H1 (cell line): Measurements from ENCODE around the gene KIF3B. TPM values are rescaled to one million over a fixed set of nuclear protein-coding genes. Genes with fewer than 3 reads are reported as not detected.
"Not testable (repeated sequence)": the region's sequence is repeated elsewhere in the genome, so short reads cannot be mapped to it uniquely, and the experiment has no call there.

Source experiments
- CTCF ChIA-PET: fragments of 300-600 bp; sonication (Branson Sonifier 250); formaldehyde crosslinking; loops from one replicate; lab custom pipeline; 2021; ENCODE audit not compliant: partially characterized antibody; lab: Charles Lee
- POLR2A ChIA-PET: fragments of 300-600 bp; sonication (Branson Sonifier 250); formaldehyde crosslinking; loops from one replicate; lab custom pipeline; 2021; ENCODE audit warnings: inconsistent platforms; ENCODE audit not compliant: partially characterized antibody; lab: Charles Lee
- DNase-seq, 2 experiments: peaks; one replicate each; pipeline versions ENCODE4 v3.0.0 to v3.0.0-alpha.2; 2010 to 2022; ENCODE audit warnings: low spot score in 2 of 2, low read depth in 1 of 2, mixed read lengths in 1 of 2
- FAIRE-seq: peaks from 2 replicates; lab custom pipeline; 2011; peaks lifted over from hg19 to GRCh38; lab: Jason Lieb, UNC
- H2AFZ ChIP-seq: 2 replicates; pipeline ENCODE4 v1.8.1; 2012; ENCODE audit warnings: low read length, inconsistent platforms
- H2AK5ac ChIP-seq: 2 replicates; pipeline ENCODE4 v1.6.1; 2013; ENCODE audit warnings: low read depth, low read length
- H2BK120ac ChIP-seq: replicated peaks from 2 replicates; pipeline ENCODE3; 2013; ENCODE audit warnings: low read depth, low read length, inconsistent platforms
- H2BK12ac ChIP-seq: 2 replicates; pipeline ENCODE4 v1.6.1; 2013; ENCODE audit warnings: low read depth, low read length
- H2BK15ac ChIP-seq: 2 replicates; pipeline ENCODE4 v1.6.1; 2013; ENCODE audit warnings: low read length
- H2BK20ac ChIP-seq: 2 replicates; pipeline ENCODE4 v1.6.1; 2013; ENCODE audit warnings: low read length
- H2BK5ac ChIP-seq: 2 replicates; pipeline ENCODE4 v1.6.1; 2013; ENCODE audit warnings: low read depth, low read length
- H3K14ac ChIP-seq: 2 replicates; pipeline ENCODE4 v1.6.1; 2013; ENCODE audit warnings: inconsistent platforms; ENCODE audit not compliant: insufficient read length
- H3K18ac ChIP-seq: 2 replicates; pipeline ENCODE4 v1.6.1; 2013; ENCODE audit warnings: low read length; ENCODE audit errors: extremely low read depth
- H3K23ac ChIP-seq: 2 replicates; pipeline ENCODE4 v1.6.1; 2013; ENCODE audit warnings: inconsistent platforms; ENCODE audit not compliant: insufficient read length
- H3K23me2 ChIP-seq: 2 replicates; pipeline ENCODE4 v1.6.1; 2013; ENCODE audit warnings: low read depth, low read length
- H3K27ac ChIP-seq: 2 replicates; pipeline ENCODE4 v1.6.1; 2011; ENCODE audit warnings: low read depth, low read length, inconsistent platforms
- H3K27me3 ChIP-seq, 4 experiments: replicated peaks in 1 of 4; 1 replicate in 1 of 4; 2 replicates in 3 of 4; pipeline versions ENCODE4 v1.6.1 to v1.8.1; 2011 to 2013; ENCODE audit warnings: low read length in 3 of 4, mild to moderate bottlenecking in 3 of 4, inconsistent platforms in 2 of 4, mixed read lengths in 2 of 4, moderate library complexity in 1 of 4; ENCODE audit not compliant: control insufficient read depth in 3 of 4, insufficient read depth in 3 of 4; ENCODE audit errors: extremely low read depth in 1 of 4
- H3K36me3 ChIP-seq, 4 experiments: 2 replicates each; pipeline versions ENCODE4 v1.6.1 to v1.8.1; 2011 to 2013; ENCODE audit warnings: mild to moderate bottlenecking in 4 of 4, low read length in 3 of 4, moderate library complexity in 2 of 4, control low read depth in 1 of 4, inconsistent platforms in 1 of 4; ENCODE audit not compliant: insufficient read depth in 4 of 4, control insufficient read depth in 2 of 4
- H3K4ac ChIP-seq: replicated peaks from 2 replicates; pipeline ENCODE3; 2013; ENCODE audit warnings: low read length, low read depth, mixed read lengths, inconsistent platforms; ENCODE audit not compliant: insufficient read length
- H3K4me1 ChIP-seq, 4 experiments: replicated peaks in 1 of 4; 1 replicate in 1 of 4; 2 replicates in 3 of 4; pipeline versions ENCODE4 v1.6.1 to v1.8.1; 2011 to 2013; ENCODE audit warnings: low read length in 3 of 4, inconsistent platforms in 2 of 4, mixed read lengths in 1 of 4; ENCODE audit not compliant: insufficient read depth in 4 of 4, control insufficient read depth in 3 of 4
- H3K4me2 ChIP-seq, 2 experiments: 2 replicates each; pipeline versions ENCODE4 v1.6.1 to v1.8.1; 2011 to 2013; ENCODE audit warnings: low read depth in 2 of 2, low read length in 2 of 2, control low read depth in 1 of 2, inconsistent platforms in 1 of 2, mild to moderate bottlenecking in 1 of 2; ENCODE audit not compliant: insufficient read depth in 1 of 2
- H3K4me3 ChIP-seq, 4 experiments: fragments of 200-600, 300-600 bp in 1 of 4; sonication (generic), shearing (Covaris generic), sonication (Bioruptor Twin) in 1 of 4; 2 replicates each; pipeline versions ENCODE4 v1.5.1 to v1.8.1; 2011 to 2016; ENCODE audit warnings: low read length in 4 of 4, low read depth in 3 of 4, control low read depth in 2 of 4, inconsistent platforms in 2 of 4, mild to moderate bottlenecking in 2 of 4, mixed read lengths in 1 of 4, moderate library complexity in 1 of 4; ENCODE audit not compliant: insufficient read depth in 2 of 4; ENCODE audit errors: extremely low read depth in 1 of 4
- H3K56ac ChIP-seq: replicated peaks from 2 replicates; pipeline ENCODE3; 2013; ENCODE audit warnings: low read depth, mild to moderate bottlenecking, mixed read lengths, low read length, inconsistent platforms; ENCODE audit not compliant: insufficient read length
- H3K79me1 ChIP-seq: 2 replicates; pipeline ENCODE4 v1.6.1; 2013; ENCODE audit warnings: low read depth, low read length, control low read depth
- H3K79me2 ChIP-seq, 2 experiments: 2 replicates each; pipeline versions ENCODE4 v1.6.1 to v1.8.1; 2012 to 2013; ENCODE audit warnings: low read length in 2 of 2, mild to moderate bottlenecking in 2 of 2, inconsistent platforms in 1 of 2; ENCODE audit not compliant: insufficient read depth in 2 of 2, control insufficient read depth in 1 of 2
- H3K9ac ChIP-seq, 4 experiments: replicated peaks in 1 of 4; 1 replicate in 1 of 4; 2 replicates in 3 of 4; pipeline versions ENCODE4 v1.6.1 to v1.8.1; 2011 to 2013; ENCODE audit warnings: low read depth in 3 of 4, low read length in 3 of 4, control low read depth in 2 of 4, mild to moderate bottlenecking in 2 of 4, moderate library complexity in 2 of 4, inconsistent platforms in 1 of 4; ENCODE audit errors: extremely low read depth in 1 of 4
- H3K9me3 ChIP-seq, 2 experiments: 2 replicates each; pipeline versions ENCODE4 v1.6.1 to v1.8.1; 2012 to 2013; ENCODE audit warnings: mild to moderate bottlenecking in 2 of 2, moderate library complexity in 2 of 2, control low read depth in 1 of 2, inconsistent platforms in 1 of 2, low read depth in 1 of 2, low read length in 1 of 2, mixed read lengths in 1 of 2; ENCODE audit not compliant: insufficient read depth in 2 of 2
- H4K20me1 ChIP-seq, 2 experiments: replicated peaks in 1 of 2; 2 replicates each; pipeline versions ENCODE3 to v1.8.1; 2011 to 2013; ENCODE audit warnings: inconsistent platforms in 2 of 2, low read length in 2 of 2, mild to moderate bottlenecking in 1 of 2; ENCODE audit not compliant: insufficient read depth in 2 of 2, control insufficient read depth in 1 of 2
- H4K5ac ChIP-seq: 2 replicates; pipeline ENCODE4 v1.6.1; 2013; ENCODE audit warnings: low read length, low read depth, mixed read lengths, inconsistent platforms; ENCODE audit not compliant: insufficient read length
- H4K8ac ChIP-seq: 2 replicates; pipeline ENCODE4 v1.8.0; 2013; ENCODE audit warnings: mild to moderate bottlenecking, moderate library complexity, low read length, inconsistent platforms; ENCODE audit not compliant: insufficient read depth; ENCODE audit errors: extremely low read depth
- H4K91ac ChIP-seq: replicated peaks from 2 replicates; pipeline ENCODE3; 2013; ENCODE audit warnings: low read length, mixed read lengths, inconsistent platforms; ENCODE audit not compliant: insufficient read length
- WGBS, 2 experiments: shearing (Covaris generic) in 1 of 2; methylation state at CpG; one replicate each; pipeline versions ENCODE4 v1.1.6 to v1.1.7; 2013 to 2015; ENCODE audit warnings: low lambda C conversion rate in 2 of 2, mixed read lengths in 2 of 2, inconsistent platforms in 1 of 2, low coverage in 1 of 2, missing lambda C conversion rate in 1 of 2; ENCODE audit not compliant: insufficient replicate concordance in 2 of 2, insufficient coverage in 1 of 2, insufficient read length in 1 of 2; ENCODE audit errors: extremely low coverage in 1 of 2, missing lambda C conversion rate in 1 of 2; 5-methylcytosine and 5-hydroxymethylcytosine counted together
- polyA plus RNA-seq, 7 experiments: library from polyadenylated mRNA; depleted of rRNA in 3 of 7; stranded (reverse) in 5 of 7; unstranded in 2 of 7; fragments of >200 nt in 5 of 7; fragments of 200-250 nt in 2 of 7; gene quantifications; 1 replicate in 5 of 7; 2 replicates in 1 of 7; 4 replicates in 1 of 7; pipeline versions ENCODE4 v1.2.1 to v1.2.3, GENCODE V29; 2011 to 2013; ENCODE audit warnings: missing spikeins in 2 of 7, mixed read lengths in 2 of 7
- total RNA-seq: library from RNA; stranded (reverse); fragmentation: NEBNext Ultra II Directional; extraction: Animal tissue kit (Norgen Biotek cat#: 25700); gene quantifications from 2 replicates; pipeline ENCODE4 v1.2.1, GENCODE V29; 2021

KIF3B gene
- total and polyA plus RNA-seq, 2 of the 8 experiments (the other 6 are each of a cell fraction or from before 2014, with no cell fraction given) = 10.1 to 22.4 TPM

DNA sequence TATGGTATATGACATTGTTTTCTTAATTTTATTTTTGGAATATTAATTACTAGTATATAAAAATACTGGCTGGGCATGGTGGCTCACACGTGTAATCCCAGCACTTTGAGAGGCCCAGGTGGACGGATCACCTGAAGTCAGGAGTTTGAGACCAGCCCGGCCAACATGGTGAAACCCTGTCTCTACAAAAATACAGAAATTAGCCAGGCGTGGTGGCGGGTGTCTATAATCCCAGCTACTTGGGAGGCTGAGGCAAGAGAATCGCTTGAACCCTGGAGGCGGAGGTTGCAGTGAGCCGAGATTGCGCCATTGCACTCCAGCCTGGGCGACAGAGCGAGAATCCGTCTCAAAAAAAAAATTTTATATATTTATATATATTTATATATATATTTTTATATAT lies 44.8 kb downstream of the KIF3B start:
- H2BK5ac ChIP-seq, H3K18ac ChIP-seq, H3K27ac ChIP-seq, H2BK15ac ChIP-seq, H3K9ac ChIP-seq, H3K56ac ChIP-seq, H3K4ac ChIP-seq, H2AK5ac ChIP-seq, H3K36me3 ChIP-seq, H3K4me1 ChIP-seq, H3K27me3 ChIP-seq, H4K20me1 ChIP-seq, H3K79me2 ChIP-seq, H3K79me1 ChIP-seq, DNase-seq, H2BK20ac ChIP-seq, POLR2A ChIA-PET, H4K8ac ChIP-seq, H3K23ac ChIP-seq, FAIRE-seq, H3K4me2 ChIP-seq, H4K5ac ChIP-seq, H3K4me3 ChIP-seq, CTCF ChIA-PET, H2BK120ac ChIP-seq, H3K23me2 ChIP-seq, H2AFZ ChIP-seq, H3K9me3 ChIP-seq, H4K91ac ChIP-seq, H2BK12ac ChIP-seq, H3K14ac ChIP-seq: not testable (repeated sequence)
- WGBS, 2 experiments = 96% methylated on average over 12 of the region's 12 CpGs; no CpG with 5 or more reads in 1 of the 2 experiments

DNA sequence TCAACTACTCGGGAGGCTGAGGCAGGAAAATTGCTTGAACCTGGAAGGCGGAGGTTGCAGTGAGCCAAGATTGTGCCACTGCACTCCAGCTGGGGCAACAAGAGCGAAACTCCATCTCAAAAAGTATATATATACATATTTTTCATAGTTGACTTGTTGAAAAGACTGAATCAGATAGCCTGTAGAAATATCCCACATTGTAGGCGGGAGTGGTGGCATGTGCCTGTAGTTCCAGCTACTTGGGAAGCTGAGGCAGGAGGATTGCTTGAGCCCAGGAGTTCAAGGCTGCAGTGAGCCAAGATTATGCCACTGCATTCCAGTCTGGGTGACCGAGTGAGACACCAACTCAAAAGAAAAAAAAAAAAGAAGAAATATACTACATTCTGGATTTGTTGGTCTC lies 46.3 kb downstream of the KIF3B start:
- H3K23me2 ChIP-seq, H3K79me1 ChIP-seq, H3K23ac ChIP-seq, H2BK12ac ChIP-seq, H3K4me1 ChIP-seq, H4K8ac ChIP-seq, H2BK20ac ChIP-seq, H3K9me3 ChIP-seq, CTCF ChIA-PET, FAIRE-seq, H2AFZ ChIP-seq, H3K36me3 ChIP-seq, H3K27me3 ChIP-seq, H2BK15ac ChIP-seq, DNase-seq, H3K4me3 ChIP-seq, H3K18ac ChIP-seq, H4K91ac ChIP-seq, H4K20me1 ChIP-seq, H3K27ac ChIP-seq, H2BK5ac ChIP-seq, H3K9ac ChIP-seq, H2BK120ac ChIP-seq, H2AK5ac ChIP-seq, H3K14ac ChIP-seq, H4K5ac ChIP-seq, H3K56ac ChIP-seq, H3K4me2 ChIP-seq, H3K79me2 ChIP-seq, POLR2A ChIA-PET, H3K4ac ChIP-seq: not testable (repeated sequence)
- 94% methylated on average over 5 of the region's 5 CpGs; no CpG with 5 or more reads in 1 of the 2 experiments for WGBS, 2 experiments
